Measurements from ENCODE around the gene LMCD1. TPM values are rescaled to one million over a fixed set of nuclear protein-coding genes. Genes with fewer than 3 reads are reported as not detected.
"Not testable (repeated sequence)": the region's sequence is repeated elsewhere in the genome, so short reads cannot be mapped to it uniquely, and the experiment has no call there.

LMCD1 gene
- total RNA-seq, 2 experiments from 2014 or later = 3.0 to 4.3 TPM

DNA sequence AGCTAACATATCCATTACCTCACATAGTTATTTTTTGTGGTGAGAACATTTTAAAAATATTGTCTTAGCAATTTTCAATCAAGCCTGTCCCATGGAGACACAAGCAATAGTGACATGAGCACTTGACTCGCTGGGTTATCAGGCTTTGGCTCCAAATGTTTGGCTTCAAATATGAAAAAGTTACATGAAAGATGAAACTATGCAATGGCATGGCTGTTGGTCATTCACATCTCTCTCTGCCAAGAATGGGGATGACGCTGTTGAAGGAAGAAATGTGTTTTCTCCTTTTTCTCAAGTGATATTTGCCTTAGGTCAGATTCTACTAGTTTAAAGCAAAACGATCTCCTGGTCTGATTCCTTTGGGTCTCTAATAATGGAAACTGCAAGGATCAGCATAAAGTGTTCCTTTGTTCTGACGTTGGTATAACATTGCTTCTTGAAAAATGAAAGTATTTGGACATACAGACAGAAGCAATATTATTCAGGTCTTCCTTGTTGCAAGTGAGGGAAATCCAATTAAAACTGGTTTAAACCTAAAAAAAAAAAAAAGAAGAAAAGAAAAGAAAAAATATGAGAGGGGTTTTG, 71.8 kb downstream of the LMCD1 start:
- DNase-seq = no peak
- CTCF ChIA-PET = no interaction called here
- no peak overlapping the region for H3K4me3 Mint-ChIP-seq
- H3K27me3 Mint-ChIP-seq = no peaks in the 10 kb centered on the region
- POLR2A ChIA-PET = no interaction called here
- H3K9me3 Mint-ChIP-seq = no peaks in the 10 kb centered on the region
- H3K36me3 Mint-ChIP-seq (ENCODE audit: low read depth) = no peaks in the 10 kb centered on the region
- no peak overlapping the region for H3K27ac Mint-ChIP-seq
- H3K4me1 Mint-ChIP-seq = peaks cover 19% of the 10 kb centered on the region

DNA sequence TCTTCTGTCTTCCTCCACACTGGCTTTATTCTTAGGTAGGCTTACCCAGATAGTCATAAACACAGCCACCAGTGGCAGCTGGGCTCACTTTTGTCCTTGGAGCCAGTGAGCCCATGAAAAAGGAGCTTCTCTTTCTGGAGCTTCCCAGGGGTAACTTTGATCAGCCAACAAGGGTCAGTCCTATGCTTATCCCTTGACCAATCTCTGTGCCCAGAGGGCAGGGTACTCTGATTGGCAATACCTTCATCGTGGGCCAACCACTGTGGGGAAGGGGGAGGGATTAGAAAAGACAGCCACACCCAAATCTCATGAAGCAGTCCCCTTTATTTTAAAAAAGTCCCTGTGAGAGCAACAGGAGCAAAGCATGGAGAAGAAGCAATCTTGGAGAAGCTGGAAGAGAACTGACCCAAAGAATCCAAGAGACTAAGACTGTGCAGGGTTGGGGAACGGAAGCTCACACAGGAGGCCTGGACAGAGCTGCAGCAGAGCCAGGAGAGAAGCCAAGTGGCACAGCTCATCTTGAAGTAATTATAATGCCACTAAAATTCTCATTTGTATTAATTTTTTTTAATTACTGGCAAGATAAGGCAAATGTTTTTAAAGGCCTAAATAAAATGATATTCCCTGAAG, 72.5 kb downstream of the LMCD1 start:
- Mint-ChIP-seq H3K36me3 (ENCODE audit: low read depth) (no peaks in the 10 kb centered on the region), H3K27ac (no peak overlapping the region), H3K9me3 (no peaks in the 10 kb centered on the region), H3K4me1 (peaks cover 16% of the 10 kb centered on the region), H3K27me3 (no peaks in the 10 kb centered on the region), H3K4me3 (no peak overlapping the region)
- CTCF ChIA-PET = no interaction called here
- POLR2A ChIA-PET = no interaction called here
- no peak for DNase-seq

DNA sequence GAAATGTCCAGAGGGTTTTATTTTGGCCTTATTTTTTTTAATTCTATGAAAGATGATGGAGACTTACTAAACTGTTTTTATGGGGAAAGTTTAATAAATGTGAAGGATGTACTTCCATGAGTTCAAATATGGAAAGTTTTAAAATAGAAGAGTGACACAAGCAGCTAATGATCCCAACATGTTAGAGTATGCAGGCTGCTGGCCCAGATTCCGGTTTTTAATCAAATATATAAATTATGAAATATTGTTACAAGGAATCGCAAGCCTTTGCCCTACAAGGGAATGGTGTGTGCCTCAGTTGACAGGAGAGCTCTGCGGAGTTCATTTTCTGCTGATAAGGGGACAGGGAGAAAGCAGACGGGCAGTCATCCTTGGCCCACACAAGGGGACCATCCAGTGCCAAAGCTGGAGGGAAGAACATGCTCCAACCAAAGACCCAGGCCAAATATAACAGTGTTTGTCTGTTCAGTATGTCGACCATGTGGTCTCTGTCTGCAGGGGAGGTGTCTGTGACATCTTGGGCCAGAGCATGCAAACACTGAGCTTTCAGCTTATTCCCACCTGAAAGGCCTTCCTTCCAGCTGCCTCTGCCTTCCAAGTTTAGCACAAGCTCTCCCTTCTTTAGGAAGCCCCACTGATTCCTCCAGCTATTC, 73.2 kb downstream of the LMCD1 start:
- POLR2A ChIA-PET = no interaction called here
- no peak for DNase-seq
- CTCF ChIA-PET = no interaction called here
- no peak overlapping the region for H3K27ac Mint-ChIP-seq
- H3K27me3 Mint-ChIP-seq = no peaks in the 10 kb centered on the region
- peaks cover 16% of the 10 kb centered on the region for H3K4me1 Mint-ChIP-seq
- H3K4me3 Mint-ChIP-seq = no peak overlapping the region
- no peaks in the 10 kb centered on the region for H3K9me3 Mint-ChIP-seq
- no peaks in the 10 kb centered on the region for H3K36me3 Mint-ChIP-seq (ENCODE audit: low read depth)

DNA sequence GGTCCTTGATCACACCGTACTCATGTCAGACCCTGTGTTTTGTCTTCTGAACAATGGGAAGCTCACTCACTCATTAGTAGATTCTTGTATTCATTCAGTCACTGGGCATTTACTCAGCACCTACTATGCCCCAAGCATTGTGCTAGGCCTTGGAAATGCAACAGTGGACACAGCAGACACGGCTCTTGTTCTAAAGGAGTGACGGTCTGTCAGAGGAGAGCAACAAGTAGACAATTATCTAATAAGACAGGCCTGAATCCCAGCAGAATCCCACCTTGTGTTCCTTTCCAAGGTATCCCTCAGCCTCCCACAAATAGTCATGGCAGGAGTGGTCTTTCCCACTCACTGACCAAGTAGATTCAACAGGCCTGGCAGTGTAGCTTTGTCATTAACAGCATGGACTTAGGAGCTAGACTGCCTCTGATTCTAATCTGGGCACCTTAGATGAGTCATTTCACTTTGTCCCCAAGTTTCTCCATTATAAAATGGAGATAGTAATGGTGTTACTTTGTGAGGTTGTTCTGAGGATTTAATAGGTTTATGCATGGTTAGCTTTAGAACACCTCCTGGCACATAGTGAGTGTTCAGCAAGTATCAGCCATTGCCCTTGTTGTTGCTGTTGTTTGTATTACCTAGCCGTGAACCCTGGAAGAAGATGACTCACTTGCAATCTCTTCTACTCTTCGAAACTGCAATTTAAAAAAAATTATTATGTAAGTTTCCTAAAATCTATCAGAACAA, 73.9 kb downstream of the LMCD1 start:
- H3K9me3 Mint-ChIP-seq = no peaks in the 10 kb centered on the region
- DNase-seq = no peak
- CTCF ChIA-PET = no interaction called here
- H3K4me3 Mint-ChIP-seq = no peak overlapping the region
- H3K4me1 Mint-ChIP-seq = peaks cover 13% of the 10 kb centered on the region
- POLR2A ChIA-PET = no interaction called here
- no peaks in the 10 kb centered on the region for H3K36me3 Mint-ChIP-seq (ENCODE audit: low read depth)
- no peak overlapping the region for H3K27ac Mint-ChIP-seq
- H3K27me3 Mint-ChIP-seq = no peaks in the 10 kb centered on the region

DNA sequence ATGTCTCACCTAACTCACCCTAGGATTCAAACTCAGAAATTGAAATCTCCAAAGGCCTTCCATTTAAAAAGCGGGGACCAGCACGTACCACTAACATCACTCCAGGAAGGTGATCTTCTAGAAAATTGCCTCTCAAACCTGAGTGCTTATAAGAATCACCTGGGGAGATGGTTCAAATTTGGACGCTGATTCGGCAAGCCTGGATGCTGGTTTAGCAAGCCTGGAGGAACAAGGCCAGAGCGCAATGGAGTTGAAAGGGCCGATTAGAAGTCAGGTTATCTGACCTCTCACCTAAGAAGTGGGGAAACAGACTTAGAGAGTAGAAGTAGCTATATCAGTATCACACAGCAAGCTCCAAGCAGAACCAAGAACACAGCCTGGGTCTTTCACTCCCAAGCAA, 74.8 kb downstream of the LMCD1 start:
- no peaks in the 10 kb centered on the region for H3K9me3 Mint-ChIP-seq

DNA sequence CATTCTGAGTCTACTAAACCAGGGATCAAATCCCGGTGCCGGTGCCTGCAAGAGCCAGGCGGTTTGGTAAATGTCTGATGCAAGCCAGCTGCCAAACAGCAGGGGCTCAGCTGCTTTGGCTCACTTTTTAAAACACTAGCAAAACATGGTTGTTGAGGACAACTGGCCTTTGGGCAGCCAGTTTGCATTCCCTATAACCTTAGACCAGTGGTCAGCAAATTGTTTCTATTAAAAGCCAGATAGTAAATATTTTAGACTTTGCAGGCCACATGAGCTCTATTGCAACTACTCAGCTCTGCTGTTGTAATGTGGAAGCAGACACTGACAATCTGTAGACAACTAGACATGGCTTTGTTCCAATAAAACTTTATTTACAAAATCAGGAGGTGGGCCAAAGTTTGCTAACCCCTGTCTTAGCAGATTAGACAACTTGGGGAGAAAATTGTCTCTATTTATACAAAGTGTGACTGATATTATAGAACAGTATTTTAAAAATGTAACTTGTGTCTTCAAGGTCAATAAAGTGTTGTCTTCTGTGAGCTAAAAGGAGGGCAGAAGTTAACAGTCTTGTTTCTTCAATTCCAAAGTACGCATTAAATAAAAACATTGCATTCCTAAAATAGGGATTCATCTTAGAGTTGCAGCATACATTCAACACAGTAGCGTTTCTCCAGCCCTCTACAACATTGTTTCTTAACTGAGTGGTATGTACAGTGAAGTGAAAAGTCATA, 75.4 kb downstream of the LMCD1 start:
- H3K9me3 Mint-ChIP-seq = no peaks in the 10 kb centered on the region
- H3K27ac Mint-ChIP-seq = no peak overlapping the region
- ChIA-PET CTCF (no interaction called here), POLR2A (no interaction called here)
- no peaks in the 10 kb centered on the region for H3K36me3 Mint-ChIP-seq (ENCODE audit: low read depth)
- no peaks in the 10 kb centered on the region for H3K27me3 Mint-ChIP-seq
- H3K4me3 Mint-ChIP-seq = no peak overlapping the region
- DNase-seq = no peak
- H3K4me1 Mint-ChIP-seq = no peaks in the 10 kb centered on the region

More for the DNA sequence above, 74.8 kb downstream of the LMCD1 start:
- no peak overlapping the region for H3K4me3 Mint-ChIP-seq
- no peaks in the 10 kb centered on the region for H3K36me3 Mint-ChIP-seq (ENCODE audit: low read depth)
- POLR2A ChIA-PET = no interaction called here
- no peak for DNase-seq
- H3K27ac Mint-ChIP-seq = no peak overlapping the region
- H3K4me1 Mint-ChIP-seq = peaks cover 4% of the 10 kb centered on the region
- CTCF ChIA-PET = no interaction called here
- H3K27me3 Mint-ChIP-seq = no peaks in the 10 kb centered on the region

DNA sequence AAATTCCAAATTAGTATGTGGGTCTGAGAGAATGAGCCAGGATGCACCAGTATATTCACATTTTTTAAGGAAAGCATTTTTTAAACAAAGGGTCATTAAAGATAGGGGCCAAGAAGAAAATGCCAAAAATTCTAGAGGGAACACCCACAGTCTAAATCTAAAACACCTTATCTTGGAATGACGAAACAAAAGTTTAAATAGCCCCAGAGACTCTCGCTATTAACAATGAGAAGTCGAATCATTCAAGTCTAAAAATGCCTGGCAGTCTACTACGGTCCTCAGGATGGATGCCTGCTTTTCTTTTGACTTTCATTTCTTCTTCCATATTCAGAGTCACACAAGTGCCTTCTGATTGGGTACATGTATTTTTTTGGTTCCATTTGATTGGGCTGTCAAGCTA, 76.7 kb downstream of the LMCD1 start:
- H3K27me3 Mint-ChIP-seq = no peaks in the 10 kb centered on the region
- no peak overlapping the region for H3K4me3 Mint-ChIP-seq
- CTCF ChIA-PET = no interaction called here
- no peaks in the 10 kb centered on the region for H3K4me1 Mint-ChIP-seq
- POLR2A ChIA-PET = no interaction called here
- no peaks in the 10 kb centered on the region for H3K36me3 Mint-ChIP-seq (ENCODE audit: low read depth)
- H3K27ac Mint-ChIP-seq = no peak overlapping the region
- H3K9me3 Mint-ChIP-seq = no peaks in the 10 kb centered on the region
- DNase-seq = no peak

DNA sequence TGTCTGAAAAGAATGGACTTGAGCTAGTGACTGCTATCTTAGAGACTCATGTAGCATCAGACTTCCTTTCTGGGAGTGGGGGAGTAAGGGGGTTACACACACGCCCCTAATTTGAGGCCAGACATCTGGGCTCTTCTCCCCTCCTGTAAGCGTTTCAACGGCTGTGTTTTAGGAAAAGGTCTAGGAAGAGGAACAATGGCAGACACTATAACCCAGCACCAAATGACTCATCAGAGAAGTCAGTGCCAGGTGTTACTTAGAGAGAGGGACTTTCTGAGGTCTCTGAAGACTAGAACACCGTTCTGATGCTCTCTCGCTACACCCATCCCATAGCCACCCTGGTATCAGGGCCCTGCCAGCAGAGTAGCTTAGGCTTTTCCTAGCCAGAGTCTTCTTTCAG, 77.5 kb downstream of the LMCD1 start:
- Mint-ChIP-seq H3K9me3 (no peaks in the 10 kb centered on the region), H3K4me3 (no peak overlapping the region), H3K4me1 (no peaks in the 10 kb centered on the region), H3K27ac (no peak overlapping the region), H3K36me3 (ENCODE audit: low read depth) (no peaks in the 10 kb centered on the region), H3K27me3 (no peaks in the 10 kb centered on the region)
- ChIA-PET POLR2A (no interaction called here), CTCF (no interaction called here)
- no peak for DNase-seq

DNA sequence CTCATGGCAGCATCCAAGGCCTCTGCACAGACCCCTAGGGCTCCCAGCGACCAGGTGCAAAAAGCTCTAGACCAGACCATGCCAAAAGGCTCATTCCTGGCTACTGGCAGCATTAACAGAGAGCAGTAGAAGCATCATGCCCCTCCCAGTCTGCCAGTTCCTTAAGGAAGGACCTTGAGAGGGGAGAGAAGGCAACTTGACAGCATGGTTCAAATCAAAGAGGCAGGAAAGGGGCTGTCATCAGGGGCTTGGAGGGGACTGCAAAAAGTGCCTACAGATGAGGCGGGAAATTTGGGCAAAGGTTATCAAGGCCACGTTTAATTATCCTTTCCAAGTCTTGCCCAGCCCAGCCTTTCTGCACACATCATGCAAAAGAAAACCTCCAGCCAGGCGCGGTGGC, 78.3 kb downstream of the LMCD1 start:
- no peak for DNase-seq
- POLR2A ChIA-PET = no interaction called here
- Mint-ChIP-seq H3K4me1 (no peaks in the 10 kb centered on the region), H3K27me3 (no peaks in the 10 kb centered on the region), H3K9me3 (no peaks in the 10 kb centered on the region), H3K27ac (no peak overlapping the region), H3K36me3 (ENCODE audit: low read depth) (no peaks in the 10 kb centered on the region), H3K4me3 (no peak overlapping the region)
- CTCF ChIA-PET = no interaction called here

DNA sequence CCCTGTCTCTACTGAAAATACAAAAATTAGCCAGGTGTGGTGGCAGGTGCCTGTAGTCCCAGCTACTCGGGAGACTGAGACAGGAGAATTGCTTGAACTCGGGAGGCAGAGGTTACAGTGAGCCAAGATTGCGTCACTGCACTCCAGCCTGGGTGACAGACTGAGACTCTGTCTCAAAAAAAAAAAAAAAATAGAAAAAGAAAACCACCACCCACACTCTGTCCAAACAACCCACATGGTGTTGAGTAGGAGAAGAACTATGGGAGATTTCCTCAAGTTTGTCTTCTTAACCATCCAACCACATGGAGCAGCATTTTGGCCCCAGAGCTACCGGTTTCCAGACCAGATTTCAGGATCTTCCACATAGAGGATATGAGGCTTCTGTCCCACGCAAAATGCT, 78.8 kb downstream of the LMCD1 start:
- H3K36me3 Mint-ChIP-seq (ENCODE audit: low read depth); H3K9me3 Mint-ChIP-seq; H3K4me3 Mint-ChIP-seq; POLR2A ChIA-PET; H3K27me3 Mint-ChIP-seq; H3K27ac Mint-ChIP-seq; DNase-seq; H3K4me1 Mint-ChIP-seq; CTCF ChIA-PET: not testable (repeated sequence)

DNA sequence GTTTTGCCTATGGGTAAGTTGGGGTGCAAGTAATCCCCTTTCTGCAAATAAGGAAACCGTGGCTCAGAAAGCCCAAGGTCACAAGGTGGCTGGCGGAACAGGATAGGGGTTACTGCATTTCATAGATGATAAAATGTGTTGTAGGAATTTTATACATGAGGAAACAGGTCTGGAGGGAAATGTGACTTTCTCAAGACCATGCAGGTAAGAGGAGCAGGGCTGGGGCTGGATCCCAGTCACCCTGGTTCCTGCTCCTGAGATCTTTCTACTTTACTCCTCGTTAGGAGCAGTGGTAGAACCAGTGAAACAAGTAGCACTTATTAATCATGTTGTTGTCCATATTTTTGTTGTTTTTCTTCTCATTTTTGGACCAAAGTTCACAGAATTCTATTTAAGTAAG, 79.8 kb downstream of the LMCD1 start:
- Mint-ChIP-seq H3K9me3 (no peaks in the 10 kb centered on the region), H3K4me3 (no peak overlapping the region), H3K36me3 (ENCODE audit: low read depth) (no peaks in the 10 kb centered on the region), H3K27me3 (peaks cover 4% of the 10 kb centered on the region), H3K27ac (no peak overlapping the region), H3K4me1 (no peaks in the 10 kb centered on the region)
- ChIA-PET CTCF (no interaction called here), POLR2A (no interaction called here)
- DNase-seq = no peak

DNA sequence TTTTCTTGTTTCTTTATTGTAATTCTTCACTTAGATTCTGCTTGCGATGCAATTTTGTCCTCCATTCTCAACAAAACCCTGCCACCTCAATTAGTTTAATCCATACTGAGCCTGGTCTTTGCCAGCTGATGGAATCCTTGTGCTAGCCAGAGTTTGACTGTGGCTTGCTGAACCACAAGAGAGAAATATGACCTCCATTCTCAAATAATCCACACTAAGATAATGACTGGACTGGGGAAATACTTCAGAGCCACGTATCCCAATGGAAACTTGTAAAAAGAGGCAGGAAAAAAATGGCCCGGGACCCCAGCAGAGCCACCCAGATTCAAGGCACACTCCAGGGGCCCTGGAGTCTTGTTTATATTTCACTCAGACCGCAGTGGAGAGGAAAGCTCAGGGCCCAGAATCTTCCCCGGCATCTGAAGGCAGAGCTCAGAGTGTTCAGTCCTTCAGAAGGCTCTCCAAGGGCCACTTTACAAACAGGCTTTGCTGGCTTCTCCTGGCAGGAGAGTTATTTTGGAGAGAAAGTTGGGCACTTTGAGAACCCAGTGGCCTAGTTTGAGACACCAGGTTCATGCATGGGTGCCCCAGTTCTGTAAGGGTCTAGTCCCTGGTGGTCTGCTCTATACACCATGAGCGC, 80.3 kb downstream of the LMCD1 start:
- Mint-ChIP-seq H3K27me3 (peaks cover 5% of the 10 kb centered on the region), H3K4me3 (no peak overlapping the region), H3K36me3 (ENCODE audit: low read depth) (no peaks in the 10 kb centered on the region), H3K27ac (no peak overlapping the region), H3K9me3 (no peaks in the 10 kb centered on the region), H3K4me1 (no peaks in the 10 kb centered on the region)
- ChIA-PET CTCF (no interaction called here), POLR2A (no interaction called here)
- DNase-seq = no peak

DNA sequence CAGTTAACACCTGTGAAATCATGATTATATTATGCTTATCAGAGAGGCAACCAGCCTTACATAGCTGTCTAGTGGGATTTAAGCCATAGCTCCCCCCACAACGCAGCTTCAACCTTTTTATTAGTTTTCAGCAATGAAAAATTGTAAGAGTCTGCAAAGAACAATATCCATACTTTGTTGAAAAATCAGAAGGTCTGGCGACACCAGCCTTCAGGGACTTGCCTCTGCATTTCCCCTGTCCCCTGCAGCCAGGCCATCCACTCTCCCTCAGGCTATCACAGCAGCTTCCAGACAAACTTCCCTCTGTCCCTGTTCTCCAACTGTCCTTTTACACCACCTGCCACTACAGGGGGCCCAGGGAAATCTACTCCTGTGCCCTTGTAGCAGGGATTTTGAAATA, 83.0 kb downstream of the LMCD1 start:
- no peaks in the 10 kb centered on the region for H3K9me3 Mint-ChIP-seq
- ChIA-PET CTCF (no interaction called here), POLR2A (no interaction called here)
- no peak overlapping the region for H3K27ac Mint-ChIP-seq
- DNase-seq = no peak
- H3K4me3 Mint-ChIP-seq = no peak overlapping the region
- H3K36me3 Mint-ChIP-seq (ENCODE audit: low read depth) = no peaks in the 10 kb centered on the region
- H3K4me1 Mint-ChIP-seq = no peaks in the 10 kb centered on the region
- H3K27me3 Mint-ChIP-seq = peaks cover 5% of the 10 kb centered on the region
